Pancreas (tissue), 10 donors: ENCODE results near the gene REEP6. TPM values are rescaled to one million over a fixed set of nuclear protein-coding genes. Genes with fewer than 3 reads are reported as not detected.
"Not testable (repeated sequence)": the region's sequence is repeated elsewhere in the genome, so short reads cannot be mapped to it uniquely, and the experiment has no call there.

Experiments
- ATAC-seq, 4 donors: fragments of 200-7000 bp; cut with Tn5 transposase; one replicate each; pipeline versions ENCODE4 v1.8.0 to v1.9.1; 2020; ENCODE audit warnings: mild to moderate bottlenecking in 4 of 4, moderate library complexity in 4 of 4
- DNase-seq, 6 donors: peaks; one replicate each; pipeline ENCODE4 v3.0.0-alpha.2; 2020
- FAIRE-seq: peaks from 2 replicates; lab custom pipeline; 2012; peaks lifted over from hg19 to GRCh38; lab: Jason Lieb, UNC
- H3K27ac ChIP-seq, 4 donors: fragments of 200-600 bp; sonication (generic); 1 replicate in 3 of 4; 2 replicates in 1 of 4; pipeline versions ENCODE4 v1.5.0 to v1.8.0; 2020
- H3K27me3 ChIP-seq, 4 donors: fragments of 200-600 bp; one replicate each; pipeline ENCODE4 v1.8.0; 2021
- H3K36me3 ChIP-seq, 3 donors: fragments of 200-600 bp; sonication (generic) in 1 of 3; one replicate each; pipeline versions ENCODE4 v1.5.0 to v1.8.0; 2020 to 2021
- H3K4me1 ChIP-seq, 3 donors: fragments of 200-600 bp; one replicate each; pipeline ENCODE4 v1.8.0; 2021
- H3K4me3 ChIP-seq, 4 donors: fragments of 200-600 bp; sonication (generic) in 2 of 4; one replicate each; pipeline versions ENCODE4 v1.5.0 to v1.8.0; 2020 to 2021
- H3K9me3 ChIP-seq, 4 donors: fragments of 200-600 bp; one replicate each; pipeline ENCODE4 v1.8.0; 2021
- CTCF ChIP-seq, 4 donors: fragments of 200-600 bp; sonication (generic) in 3 of 4; IDR thresholded peaks; one replicate each; pipeline versions ENCODE4 v1.5.0 to v1.8.0; 2021; ENCODE audit warnings: antibody characterized with exemption in 4 of 4
- WGBS, 2 donors: extraction: QIAGEN DNeasy Blood & Tissue Kit; methylation state at CpG; one replicate each; pipeline ENCODE4 v1.1.7; 2013; 5-methylcytosine and 5-hydroxymethylcytosine counted together
- intact Hi-C, 3 donors: fragments of 100-400 bp; cut with DNase I; formaldehyde crosslinking; loops; one replicate each; pipeline versions ENCODE4 v1.11.1 to v1.14.2; 2022
- polyA plus RNA-seq, 2 donors: library from polyadenylated mRNA; stranded (reverse); fragments of 200-250 nt; gene quantifications; one replicate each; pipeline ENCODE4 v1.2.3, GENCODE V29; 2013
- total RNA-seq, 6 donors: library from RNA; stranded (reverse); fragmentation: NEBNext Ultra II Directional in 4 of 6; extraction: Animal tissue kit (Norgen Biotek cat#: 25700) in 4 of 6; gene quantifications; one replicate each; pipeline versions ENCODE4 v1.2.1 to v1.2.4, GENCODE V29; 2021 to 2023
- donor health status: healthy with polysubstance abuse.
- donor health status: DM: no; HTN: no; CAD: no; lungs with moderate emphysema.
- donor health status: DM: no; HTN: no; CAD: no.
- donor health status: control.
- donor health status: control.
- donor health status: Bipolar disorder and iron deficiency.
- donor health status: DM: yes; HTN: yes; CAD: no.
- donor health status: DM: no; HTN: no; CAD: no.
- donor health status: DM: no; HTN: no; CAD: no.
- donor health status: DM: yes; HTN: yes; CAD: no.

REEP6 gene
- total and polyA plus RNA-seq, 8 donors = 12.6 to 24.1 (median 16.9) TPM

- H3K27me3 ChIP-seq = no peaks in the 10 kb centered on the region
- intact Hi-C loops = loop anchor here in 1 of 3 donors (10.0 kb wide), 1 partner anchor 72 kb away; no protein-coding TSS in a partner anchor
These were observed 25.4 kb downstream of the REEP6 start for GRCh38 chr19:1516395-1516753.

GRCh38 chr19:1518471-1518870, 27.5 kb downstream of the REEP6 start:
- H3K27me3 ChIP-seq = peaks cover 0 to 5% (median 1%) of the 10 kb centered on the region in 4 donors
- DNase-seq = no peak
- no peak overlapping the region for H3K27ac ChIP-seq
- no peaks in the 10 kb centered on the region for H3K4me1 ChIP-seq
- 79 to 92% methylated on average over 4 of the region's 4 CpGs for WGBS, 2 donors
- ATAC-seq = no peak
- no peak for TF ChIP-seq CTCF (IDR thresholded peaks at IDR 0.05)
- H3K36me3 ChIP-seq = no peaks in the 10 kb centered on the region
- intact Hi-C loops = loop anchor here in 1 of 3 donors (10.0 kb wide), 1 partner anchor 74 kb away; no protein-coding TSS in a partner anchor
- no peak overlapping the region for H3K4me3 ChIP-seq
- no peaks in the 10 kb centered on the region for H3K9me3 ChIP-seq
- FAIRE-seq = no peak

More at GRCh38 chr19:1516395-1516753, 25.4 kb downstream of the REEP6 start:
- Histone ChIP-seq H3K4me1 (no peaks in the 10 kb centered on the region), H3K4me3 (no peak overlapping the region), H3K36me3 (no peaks in the 10 kb centered on the region), H3K9me3 (no peaks in the 10 kb centered on the region), H3K27ac (no peak overlapping the region)
- ATAC-seq (no peak), DNase-seq (no peak), FAIRE-seq (no peak)
- 73 to 81% methylated on average over 8 of the region's 8 CpGs for WGBS, 2 donors
- TF ChIP-seq CTCF (IDR thresholded peaks at IDR 0.05) = no peak

GRCh38 chr19:1519802-1520201, 28.8 kb downstream of the REEP6 start:
- DNase-seq, H3K27ac ChIP-seq, H3K36me3 ChIP-seq, H3K9me3 ChIP-seq, H3K4me3 ChIP-seq, H3K27me3 ChIP-seq, H3K4me1 ChIP-seq, FAIRE-seq, ATAC-seq: not testable (repeated sequence)
- 72 to 87% methylated on average over 8 of the region's 8 CpGs for WGBS, 2 donors
- intact Hi-C loops = loop anchor here in 1 of 3 donors (10.0 kb wide), 1 partner anchor 75 kb away; no protein-coding TSS in a partner anchor

GRCh38 chr19:1520203-1520780, 29.3 kb downstream of the REEP6 start:
- no peak for TF ChIP-seq CTCF (IDR thresholded peaks at IDR 0.05)
- no peaks in the 10 kb centered on the region for H3K36me3 ChIP-seq
- no peak for ATAC-seq
- no peaks in the 10 kb centered on the region for H3K4me1 ChIP-seq
- no peaks in the 10 kb centered on the region for H3K9me3 ChIP-seq
- no peak for FAIRE-seq
- intact Hi-C loops = no loop called here
- H3K27me3 ChIP-seq = peaks cover 0 to 7% (median 2%) of the 10 kb centered on the region in 4 donors
- 61 to 74% methylated on average over 17 of the region's 17 CpGs for WGBS, 2 donors
- H3K27ac ChIP-seq = no peak overlapping the region
- no peak overlapping the region for H3K4me3 ChIP-seq
- DNase-seq = no peak

- H3K9me3 ChIP-seq = no peaks in the 10 kb centered on the region
- no peaks in the 10 kb centered on the region for H3K4me1 ChIP-seq
- DNase-seq = no peak
- H3K27ac ChIP-seq = no peak overlapping the region
- FAIRE-seq = no peak
- TF ChIP-seq CTCF (IDR thresholded peaks at IDR 0.05) = no peak
- no peaks in the 10 kb centered on the region for H3K36me3 ChIP-seq
- intact Hi-C loops = no loop called here
- 72 to 78% methylated on average over 14 of the region's 14 CpGs for WGBS, 2 donors
- H3K27me3 ChIP-seq = peaks cover 0 to 10% (median 2%) of the 10 kb centered on the region in 4 donors
- H3K4me3 ChIP-seq = no peak overlapping the region
- ATAC-seq = no peak
These were observed 30.7 kb downstream of the REEP6 start for GRCh38 chr19:1521636-1522035.
